SK-N-SH treated with all-trans-retinoic acid at 6 μM for 48 hours (cell line): ENCODE data around the gene HPS1.

Experiments used
- ARNTL ChIP-seq: fragments of 450-650 bp; formaldehyde crosslinking; IDR thresholded peaks from 2 replicates; pipeline ENCODE4 v1.5.0; 2020; ENCODE audit warnings: low read depth, mild to moderate bottlenecking, moderate library complexity, borderline replicate concordance
- CREB5 ChIP-seq: fragments of 250-450 bp; sonication (Bioruptor Pico); IDR thresholded peaks from 2 replicates; pipeline ENCODE4 v1.5.1; 2020; ENCODE audit warnings: low read depth, mild to moderate bottlenecking, moderate library complexity
- CSDC2 ChIP-seq: fragments of 250-450 bp; sonication (Bioruptor Pico); IDR thresholded peaks from 2 replicates; pipeline ENCODE4 v1.5.0; 2020; ENCODE audit warnings: mild to moderate bottlenecking, moderate library complexity
- CSRNP3 ChIP-seq: fragments of 250-450 bp; sonication (Bioruptor Pico); IDR thresholded peaks from 2 replicates; pipeline ENCODE4 v1.5.1; 2021; ENCODE audit warnings: mild to moderate bottlenecking, moderate library complexity
- GLIS3 ChIP-seq: fragments of 250-450 bp; sonication (Bioruptor Pico); IDR thresholded peaks from 2 replicates; pipeline ENCODE4 v1.5.0; 2020; ENCODE audit warnings: mild to moderate bottlenecking, moderate library complexity
- ISL1 ChIP-seq: fragments of 250-450 bp; sonication (Bioruptor Pico); IDR thresholded peaks from 2 replicates; pipeline ENCODE4 v2.1.2; 2022; ENCODE audit warnings: mild to moderate bottlenecking, moderate library complexity
- RARB ChIP-seq: fragments of 250-450 bp; sonication (Bioruptor Pico); IDR thresholded peaks from 2 replicates; pipeline ENCODE4 v1.8.0; 2021; ENCODE audit warnings: mild to moderate bottlenecking, moderate library complexity
- TOX ChIP-seq: fragments of 250-450 bp; sonication (Bioruptor Pico); IDR thresholded peaks from 2 replicates; pipeline ENCODE4 v1.8.0; 2021; ENCODE audit warnings: mild to moderate bottlenecking, moderate library complexity, borderline replicate concordance
- TSHZ2 ChIP-seq: fragments of 250-450 bp; sonication (Bioruptor Pico); IDR thresholded peaks from 2 replicates; pipeline ENCODE4 v1.5.0; 2020; ENCODE audit warnings: mild to moderate bottlenecking, moderate library complexity
- ZC3H10 ChIP-seq: fragments of 250-450 bp; sonication (Bioruptor Pico); IDR thresholded peaks from 2 replicates; pipeline ENCODE4 v1.5.1; 2021; ENCODE audit warnings: mild to moderate bottlenecking, moderate library complexity
- ZFP3 ChIP-seq: fragments of 250-450 bp; sonication (Bioruptor Pico); IDR thresholded peaks from 2 replicates; pipeline ENCODE4 v1.5.0; 2020; ENCODE audit warnings: mild to moderate bottlenecking, moderate library complexity
- ZFP30 ChIP-seq: fragments of 450-650 bp; formaldehyde crosslinking; IDR thresholded peaks from 2 replicates; pipeline ENCODE4 v1.5.0; 2022; ENCODE audit warnings: mild to moderate bottlenecking, moderate library complexity
- ZNF565 ChIP-seq: fragments of 450-650 bp; formaldehyde crosslinking; conservative IDR thresholded peaks from 2 replicates; pipeline ENCODE4 v1.5.0; 2020; ENCODE audit warnings: low read depth, mild to moderate bottlenecking, moderate library complexity
- ZNF70 ChIP-seq: fragments of 450-650 bp; formaldehyde crosslinking; IDR thresholded peaks from 2 replicates; pipeline ENCODE4 v1.5.0; 2020; ENCODE audit warnings: mild to moderate bottlenecking, moderate library complexity

- no peak for TF ChIP-seq ZFP3
- TF ChIP-seq RARB (CRISPR knock-in tag), result no peak
- TF ChIP-seq CSRNP3, result no peak
- no peak for TF ChIP-seq TSHZ2 (CRISPR knock-in tag)
- TF ChIP-seq ZFP30 (CRISPR knock-in tag), result no peak
- no peak for TF ChIP-seq ZNF70 (CRISPR knock-in tag)
- TF ChIP-seq ZC3H10, result no peak
- TF ChIP-seq ISL1 (CRISPR knock-in tag), result no peak
- TF ChIP-seq ARNTL (CRISPR knock-in tag), result no peak
- TF ChIP-seq GLIS3 (CRISPR knock-in tag), result no peak
- TF ChIP-seq TOX, result no peak
- no peak for TF ChIP-seq CSDC2
- no peak for TF ChIP-seq CREB5
- TF ChIP-seq ZNF565 (CRISPR knock-in tag), result no peak
These were observed 14.4 kb downstream of the HPS1 start for GRCh38 chr10:98432330-98432729.
